Stimulated activated memory B cell treated with anti-CD40 and anti-IgM and Interleukin-4, amounts not matched to agents 10 μg/mL and 1 μg/mL and 100 μg/mL, for 72 hours (primary cell): Measurements from ENCODE around the gene TMEM109.

Experiments used
- ATAC-seq: fragments of 150-1000 bp; cut with Tn5 transposase; 2 replicates; pipeline ENCODE4 v1.10.0; 2021
- H3K27ac Mint-ChIP-seq: one replicate; pipeline ENCODE4 v1.8.0; 2022; ENCODE audit warnings: mild to moderate bottlenecking, mixed read lengths
- H3K27me3 Mint-ChIP-seq: one replicate; pipeline ENCODE4 v1.8.0; 2022; ENCODE audit warnings: mixed read lengths
- H3K36me3 Mint-ChIP-seq: one replicate; pipeline ENCODE4 v1.8.0; 2022; ENCODE audit warnings: mixed read lengths
- H3K4me1 Mint-ChIP-seq: one replicate; pipeline ENCODE4 v1.8.0; 2022; ENCODE audit warnings: mixed read lengths
- H3K4me3 Mint-ChIP-seq: one replicate; pipeline ENCODE4 v1.8.0; 2022; ENCODE audit warnings: mild to moderate bottlenecking, moderate library complexity, mixed read lengths
- H3K9me3 Mint-ChIP-seq: one replicate; pipeline ENCODE4 v1.8.0; 2022; ENCODE audit warnings: mixed read lengths

TMEM109 gene

GRCh38 chr11:60948250-60948649, 34.3 kb downstream of the TMEM109 start:
- Mint-ChIP-seq H3K4me1 (peaks cover 74% of the 10 kb centered on the region), H3K27me3 (no peaks in the 10 kb centered on the region), H3K4me3 (peak overlapping the region; percentile 85), H3K36me3 (peaks cover 41% of the 10 kb centered on the region), H3K27ac (peak overlapping the region; percentile 96), H3K9me3 (no peaks in the 10 kb centered on the region)
- ATAC-seq = no peak

GRCh38 chr11:60950024-60950423, 36.1 kb downstream of the TMEM109 start:
- no peak for ATAC-seq
- Mint-ChIP-seq H3K9me3 (no peaks in the 10 kb centered on the region), H3K27ac (peak overlapping the region; percentile 96), H3K27me3 (no peaks in the 10 kb centered on the region), H3K4me1 (peaks cover 71% of the 10 kb centered on the region), H3K36me3 (peaks cover 28% of the 10 kb centered on the region), H3K4me3 (peak overlapping the region; percentile 88)

GRCh38 chr11:60950933-60951605, 37.1 kb downstream of the TMEM109 start:
- H3K27ac Mint-ChIP-seq = peak overlapping the region; percentile 96
- peak; percentile 49 for ATAC-seq
- H3K27me3 Mint-ChIP-seq = no peaks in the 10 kb centered on the region
- H3K36me3 Mint-ChIP-seq = peaks cover 18% of the 10 kb centered on the region
- peaks cover 60% of the 10 kb centered on the region for H3K4me1 Mint-ChIP-seq
- H3K4me3 Mint-ChIP-seq = peak overlapping the region; percentile 88
- no peaks in the 10 kb centered on the region for H3K9me3 Mint-ChIP-seq

- no peaks in the 10 kb centered on the region for H3K27me3 Mint-ChIP-seq
- no peaks in the 10 kb centered on the region for H3K9me3 Mint-ChIP-seq
- peaks cover 55% of the 10 kb centered on the region for H3K4me1 Mint-ChIP-seq
- peaks cover 13% of the 10 kb centered on the region for H3K36me3 Mint-ChIP-seq
- ATAC-seq = peak; percentile 53
- peak overlapping the region; percentile 88 for H3K4me3 Mint-ChIP-seq
- peak overlapping the region; percentile 96 for H3K27ac Mint-ChIP-seq
These were observed 37.6 kb downstream of the TMEM109 start for GRCh38 chr11:60951606-60951903.

- peak; percentile 93 for ATAC-seq
- Mint-ChIP-seq H3K4me1 (peaks cover 54% of the 10 kb centered on the region), H3K27ac (peak within 1 kb of the TSS; percentile 96), H3K36me3 (peaks cover 11% of the 10 kb centered on the region), H3K27me3 (no peaks in the 10 kb centered on the region), H3K9me3 (no peaks in the 10 kb centered on the region), H3K4me3 (peak within 1 kb of the TSS; percentile 88)
These were observed 38.2 kb downstream of the TMEM109 start, which contains the start of gene SLC15A3 for GRCh38 chr11:60951904-60952741. Gene SLC15A3, minus strand, starts transcription at chr11:60952176. Its CDS starts 625 bp downstream, at chr11:60951551.

- H3K27ac Mint-ChIP-seq = peak overlapping the region; percentile 96
- H3K4me3 Mint-ChIP-seq = peak overlapping the region; percentile 88
- no peaks in the 10 kb centered on the region for H3K9me3 Mint-ChIP-seq
- no peak for ATAC-seq
- peaks cover 50% of the 10 kb centered on the region for H3K4me1 Mint-ChIP-seq
- H3K36me3 Mint-ChIP-seq = peaks cover 11% of the 10 kb centered on the region
- H3K27me3 Mint-ChIP-seq = no peaks in the 10 kb centered on the region
These were observed 38.8 kb downstream of the TMEM109 start for GRCh38 chr11:60952742-60953170.

- Mint-ChIP-seq H3K4me1 (peaks cover 40% of the 10 kb centered on the region), H3K36me3 (peaks cover 6% of the 10 kb centered on the region), H3K27me3 (no peaks in the 10 kb centered on the region), H3K9me3 (no peaks in the 10 kb centered on the region), H3K4me3 (peak overlapping the region; percentile 19), H3K27ac (peak overlapping the region; percentile 96)
- ATAC-seq = no peak
These were observed 39.8 kb downstream of the TMEM109 start for GRCh38 chr11:60953781-60954180.

- H3K27me3 Mint-ChIP-seq = no peaks in the 10 kb centered on the region
- peak overlapping the region; percentile 96 for H3K27ac Mint-ChIP-seq
- H3K36me3 Mint-ChIP-seq = no peaks in the 10 kb centered on the region
- peak; percentile 42 for ATAC-seq
- no peaks in the 10 kb centered on the region for H3K9me3 Mint-ChIP-seq
- peaks cover 34% of the 10 kb centered on the region for H3K4me1 Mint-ChIP-seq
- H3K4me3 Mint-ChIP-seq = peak overlapping the region; percentile 34
These were observed 40.5 kb downstream of the TMEM109 start for GRCh38 chr11:60954421-60954820.

GRCh38 chr11:60955571-60955970, 41.6 kb downstream of the TMEM109 start:
- no peak for ATAC-seq
- H3K27ac Mint-ChIP-seq = peak overlapping the region; percentile 21
- no peak overlapping the region for H3K4me3 Mint-ChIP-seq
- no peaks in the 10 kb centered on the region for H3K9me3 Mint-ChIP-seq
- H3K4me1 Mint-ChIP-seq = peaks cover 27% of the 10 kb centered on the region
- H3K36me3 Mint-ChIP-seq = no peaks in the 10 kb centered on the region
- no peaks in the 10 kb centered on the region for H3K27me3 Mint-ChIP-seq

GRCh38 chr11:60957188-60957587, 43.2 kb downstream of the TMEM109 start:
- Mint-ChIP-seq H3K27me3 (no peaks in the 10 kb centered on the region), H3K4me3 (no peak overlapping the region), H3K27ac (peak overlapping the region; percentile 60), H3K36me3 (no peaks in the 10 kb centered on the region), H3K4me1 (peaks cover 25% of the 10 kb centered on the region), H3K9me3 (no peaks in the 10 kb centered on the region)
- no peak for ATAC-seq

- no peak for ATAC-seq
- no peaks in the 10 kb centered on the region for H3K36me3 Mint-ChIP-seq
These were observed 45.5 kb downstream of the TMEM109 start for GRCh38 chr11:60959431-60959830.

GRCh38 chr11:60960405-60960804, 46.4 kb downstream of the TMEM109 start:
- no peak overlapping the region for H3K4me3 Mint-ChIP-seq
- H3K4me1 Mint-ChIP-seq = no peaks in the 10 kb centered on the region
- no peak for ATAC-seq
- H3K27ac Mint-ChIP-seq = no peak overlapping the region
- H3K27me3 Mint-ChIP-seq = no peaks in the 10 kb centered on the region
- H3K36me3 Mint-ChIP-seq = no peaks in the 10 kb centered on the region
- no peaks in the 10 kb centered on the region for H3K9me3 Mint-ChIP-seq

More at GRCh38 chr11:60959431-60959830, 45.5 kb downstream of the TMEM109 start:
- no peaks in the 10 kb centered on the region for H3K27me3 Mint-ChIP-seq
- H3K9me3 Mint-ChIP-seq = no peaks in the 10 kb centered on the region
- H3K4me1 Mint-ChIP-seq = peaks cover 2% of the 10 kb centered on the region
- H3K4me3 Mint-ChIP-seq = no peak overlapping the region
- no peak overlapping the region for H3K27ac Mint-ChIP-seq

GRCh38 chr11:60964801-60965200, 50.8 kb downstream of the TMEM109 start:
- Mint-ChIP-seq H3K4me3 (no peak overlapping the region), H3K9me3 (peaks cover 5% of the 10 kb centered on the region), H3K27ac (no peak overlapping the region), H3K36me3 (peaks cover 6% of the 10 kb centered on the region), H3K4me1 (no peaks in the 10 kb centered on the region), H3K27me3 (no peaks in the 10 kb centered on the region)
- no peak for ATAC-seq

- Mint-ChIP-seq H3K27ac (no peak overlapping the region), H3K4me1 (peaks cover 20% of the 10 kb centered on the region), H3K27me3 (no peaks in the 10 kb centered on the region), H3K9me3 (peaks cover 5% of the 10 kb centered on the region), H3K4me3 (no peak overlapping the region), H3K36me3 (peaks cover 6% of the 10 kb centered on the region)
- ATAC-seq = no peak
These were observed 52.9 kb downstream of the TMEM109 start for GRCh38 chr11:60966890-60967289.

- Mint-ChIP-seq H3K4me1 (peaks cover 29% of the 10 kb centered on the region), H3K27ac (no peak overlapping the region), H3K9me3 (peaks cover 5% of the 10 kb centered on the region), H3K4me3 (no peak overlapping the region), H3K36me3 (peaks cover 6% of the 10 kb centered on the region), H3K27me3 (no peaks in the 10 kb centered on the region)
- ATAC-seq = no peak
These were observed 54.3 kb downstream of the TMEM109 start for GRCh38 chr11:60968223-60968622.

- peak overlapping the region; percentile 75 for H3K27ac Mint-ChIP-seq
- no peaks in the 10 kb centered on the region for H3K27me3 Mint-ChIP-seq
- peak; percentile 79 for ATAC-seq
- peak overlapping the region; percentile 8 for H3K4me3 Mint-ChIP-seq
- peaks cover 5% of the 10 kb centered on the region for H3K9me3 Mint-ChIP-seq
- peaks cover 41% of the 10 kb centered on the region for H3K4me1 Mint-ChIP-seq
- peaks cover 6% of the 10 kb centered on the region for H3K36me3 Mint-ChIP-seq
These were observed 56.4 kb downstream of the TMEM109 start for GRCh38 chr11:60970369-60970774.
